HL-60 (cell line): ENCODE results near the gene RYK.
"Not testable (repeated sequence)": the region's sequence is repeated elsewhere in the genome, so short reads cannot be mapped to it uniquely, and the experiment has no call there.

Experiments
- DNase-seq, 2 experiments: peaks; one replicate each; pipeline ENCODE4 v3.0.0-alpha.2; 2010 to 2020; ENCODE audit warnings: low read depth in 1 of 2, low spot score in 1 of 2
- H3K27ac ChIP-seq: fragments of 250-450 bp; sonication (Bioruptor Pico); replicated peaks from 2 replicates; pipeline ENCODE4 v1.5.1; 2020; ENCODE audit warnings: mild to moderate bottlenecking, moderate library complexity
- H3K27me3 ChIP-seq: fragments of 250-450 bp; sonication (Bioruptor Pico); 2 replicates; pipeline ENCODE4 v1.5.1; 2021; ENCODE audit warnings: mild to moderate bottlenecking, moderate library complexity; ENCODE audit not compliant: insufficient read depth, poor library complexity, severe bottlenecking
- H3K4me3 ChIP-seq: replicated peaks from 2 replicates; pipeline ENCODE4 v1.5.1; 2011; ENCODE audit warnings: mild to moderate bottlenecking, control low read depth, low read length; ENCODE audit not compliant: insufficient read depth
- GABPA ChIP-seq: IDR thresholded peaks from 2 replicates; pipeline ENCODE4 v1.6.1; 2012; ENCODE audit warnings: low read depth
- POLR2AphosphoS5 ChIP-seq: IDR thresholded peaks from 2 replicates; pipeline ENCODE4 v1.6.1; 2012; ENCODE audit warnings: low read depth
- SPI1 ChIP-seq: IDR thresholded peaks from 2 replicates; pipeline ENCODE4 v1.6.1; 2012; ENCODE audit warnings: low read depth, mild to moderate bottlenecking, borderline replicate concordance
- TF ChIP-seq, protein P1 (sequence below): IDR thresholded peaks from one replicate; pipeline ENCODE4 v1.5.1; 2011; ENCODE audit warnings: low read length, control low read depth, inconsistent platforms; ENCODE audit not compliant: insufficient read depth
- TF ChIP-seq, protein P2 (sequence below): IDR thresholded peaks from 2 replicates; pipeline ENCODE4 v1.6.1; 2012; ENCODE audit warnings: low read depth; ENCODE audit not compliant: insufficient replicate concordance

RYK gene

DNA sequence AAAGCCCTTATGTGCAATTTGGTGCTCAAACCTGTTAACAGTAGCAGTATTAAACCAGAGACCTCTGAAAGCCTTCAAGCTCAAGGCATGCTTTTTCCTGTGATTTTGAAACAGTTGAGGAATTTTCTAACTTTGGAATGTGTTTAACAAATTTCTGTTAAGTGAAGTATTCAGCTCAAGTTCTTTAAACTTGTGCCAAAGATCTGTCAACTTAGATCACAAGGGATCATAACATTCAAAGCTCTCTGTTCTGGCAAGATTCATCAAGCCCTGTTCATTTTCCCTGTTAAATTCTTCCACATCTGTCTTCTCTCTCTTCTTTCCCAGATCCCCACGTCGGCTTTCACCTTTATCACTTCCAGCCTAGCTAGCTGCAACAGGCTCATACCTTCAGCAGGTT, 28.8 kb upstream of the RYK start:
- no peak for DNase-seq
- TF ChIP-seq GABPA = no peak
- TF ChIP-seq, protein P1, sequence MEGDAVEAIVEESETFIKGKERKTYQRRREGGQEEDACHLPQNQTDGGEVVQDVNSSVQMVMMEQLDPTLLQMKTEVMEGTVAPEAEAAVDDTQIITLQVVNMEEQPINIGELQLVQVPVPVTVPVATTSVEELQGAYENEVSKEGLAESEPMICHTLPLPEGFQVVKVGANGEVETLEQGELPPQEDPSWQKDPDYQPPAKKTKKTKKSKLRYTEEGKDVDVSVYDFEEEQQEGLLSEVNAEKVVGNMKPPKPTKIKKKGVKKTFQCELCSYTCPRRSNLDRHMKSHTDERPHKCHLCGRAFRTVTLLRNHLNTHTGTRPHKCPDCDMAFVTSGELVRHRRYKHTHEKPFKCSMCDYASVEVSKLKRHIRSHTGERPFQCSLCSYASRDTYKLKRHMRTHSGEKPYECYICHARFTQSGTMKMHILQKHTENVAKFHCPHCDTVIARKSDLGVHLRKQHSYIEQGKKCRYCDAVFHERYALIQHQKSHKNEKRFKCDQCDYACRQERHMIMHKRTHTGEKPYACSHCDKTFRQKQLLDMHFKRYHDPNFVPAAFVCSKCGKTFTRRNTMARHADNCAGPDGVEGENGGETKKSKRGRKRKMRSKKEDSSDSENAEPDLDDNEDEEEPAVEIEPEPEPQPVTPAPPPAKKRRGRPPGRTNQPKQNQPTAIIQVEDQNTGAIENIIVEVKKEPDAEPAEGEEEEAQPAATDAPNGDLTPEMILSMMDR = no peak
- no peak for TF ChIP-seq POLR2AphosphoS5
- TF ChIP-seq, protein P2, sequence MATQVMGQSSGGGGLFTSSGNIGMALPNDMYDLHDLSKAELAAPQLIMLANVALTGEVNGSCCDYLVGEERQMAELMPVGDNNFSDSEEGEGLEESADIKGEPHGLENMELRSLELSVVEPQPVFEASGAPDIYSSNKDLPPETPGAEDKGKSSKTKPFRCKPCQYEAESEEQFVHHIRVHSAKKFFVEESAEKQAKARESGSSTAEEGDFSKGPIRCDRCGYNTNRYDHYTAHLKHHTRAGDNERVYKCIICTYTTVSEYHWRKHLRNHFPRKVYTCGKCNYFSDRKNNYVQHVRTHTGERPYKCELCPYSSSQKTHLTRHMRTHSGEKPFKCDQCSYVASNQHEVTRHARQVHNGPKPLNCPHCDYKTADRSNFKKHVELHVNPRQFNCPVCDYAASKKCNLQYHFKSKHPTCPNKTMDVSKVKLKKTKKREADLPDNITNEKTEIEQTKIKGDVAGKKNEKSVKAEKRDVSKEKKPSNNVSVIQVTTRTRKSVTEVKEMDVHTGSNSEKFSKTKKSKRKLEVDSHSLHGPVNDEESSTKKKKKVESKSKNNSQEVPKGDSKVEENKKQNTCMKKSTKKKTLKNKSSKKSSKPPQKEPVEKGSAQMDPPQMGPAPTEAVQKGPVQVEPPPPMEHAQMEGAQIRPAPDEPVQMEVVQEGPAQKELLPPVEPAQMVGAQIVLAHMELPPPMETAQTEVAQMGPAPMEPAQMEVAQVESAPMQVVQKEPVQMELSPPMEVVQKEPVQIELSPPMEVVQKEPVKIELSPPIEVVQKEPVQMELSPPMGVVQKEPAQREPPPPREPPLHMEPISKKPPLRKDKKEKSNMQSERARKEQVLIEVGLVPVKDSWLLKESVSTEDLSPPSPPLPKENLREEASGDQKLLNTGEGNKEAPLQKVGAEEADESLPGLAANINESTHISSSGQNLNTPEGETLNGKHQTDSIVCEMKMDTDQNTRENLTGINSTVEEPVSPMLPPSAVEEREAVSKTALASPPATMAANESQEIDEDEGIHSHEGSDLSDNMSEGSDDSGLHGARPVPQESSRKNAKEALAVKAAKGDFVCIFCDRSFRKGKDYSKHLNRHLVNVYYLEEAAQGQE = no peak
- no peak for TF ChIP-seq SPI1
- Histone ChIP-seq H3K27ac (no peak overlapping the region), H3K4me3 (no peak overlapping the region), H3K27me3 (no peaks in the 10 kb centered on the region)

DNA sequence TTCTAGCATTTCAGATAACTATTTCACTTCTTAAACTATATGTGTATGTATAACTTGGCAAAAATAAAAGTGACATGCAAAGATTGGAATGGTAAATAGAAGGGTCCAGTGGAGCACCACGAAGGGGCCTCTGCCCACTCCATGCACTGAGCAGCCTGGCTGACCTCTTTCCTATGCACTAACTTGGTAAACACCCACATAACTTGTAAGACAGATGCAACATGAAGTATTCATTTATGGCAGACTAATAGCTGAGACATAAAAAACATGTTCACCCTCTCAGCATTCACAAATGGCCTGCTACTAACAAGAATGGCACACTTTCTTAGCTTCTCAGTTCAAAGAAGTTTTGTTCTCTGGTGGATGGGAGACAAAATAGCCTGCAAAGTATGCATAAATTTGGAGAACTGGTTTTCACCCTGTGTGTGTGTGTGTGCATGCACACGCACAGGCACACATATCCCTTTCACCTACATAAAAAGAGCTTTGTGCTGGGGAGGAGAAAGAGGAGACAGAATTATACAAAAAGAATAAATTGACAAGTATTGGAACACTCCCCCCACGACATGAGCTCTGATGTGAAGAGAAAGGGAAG, 26.5 kb upstream of the RYK start:
- TF ChIP-seq SPI1 (no peak), POLR2AphosphoS5 (no peak), GABPA (no peak)
- TF ChIP-seq, protein P1 = no peak
- TF ChIP-seq, protein P2 = no peak
- no peak overlapping the region for H3K27ac ChIP-seq
- DNase-seq = no peak
- H3K27me3 ChIP-seq = no peaks in the 10 kb centered on the region
- no peak overlapping the region for H3K4me3 ChIP-seq

DNA sequence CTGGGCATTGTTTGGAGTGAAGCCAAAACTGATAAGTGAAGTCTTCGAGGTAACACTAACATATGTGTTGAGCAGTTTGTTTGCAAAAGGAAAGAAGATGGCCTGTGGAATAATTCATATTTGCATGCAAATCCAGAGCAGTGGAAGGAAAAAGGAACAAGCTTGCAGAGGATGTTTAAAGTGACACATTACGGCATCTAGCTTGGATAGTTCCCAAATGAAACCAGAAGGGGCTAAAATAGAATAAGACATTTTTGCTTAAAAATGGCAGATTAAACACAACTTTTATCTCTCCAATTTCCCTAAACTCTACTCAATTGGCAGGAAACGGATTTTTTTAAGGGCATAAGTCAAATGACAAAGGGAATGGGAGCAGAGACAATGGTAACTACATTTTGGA, 25.4 kb upstream of the RYK start:
- no peak for DNase-seq
- TF ChIP-seq GABPA = no peak
- TF ChIP-seq SPI1 = no peak
- TF ChIP-seq POLR2AphosphoS5 = no peak
- TF ChIP-seq, protein P2 = no peak
- TF ChIP-seq, protein P1 = no peak
- no peak overlapping the region for H3K4me3 ChIP-seq
- H3K27me3 ChIP-seq = no peaks in the 10 kb centered on the region
- no peak overlapping the region for H3K27ac ChIP-seq

DNA sequence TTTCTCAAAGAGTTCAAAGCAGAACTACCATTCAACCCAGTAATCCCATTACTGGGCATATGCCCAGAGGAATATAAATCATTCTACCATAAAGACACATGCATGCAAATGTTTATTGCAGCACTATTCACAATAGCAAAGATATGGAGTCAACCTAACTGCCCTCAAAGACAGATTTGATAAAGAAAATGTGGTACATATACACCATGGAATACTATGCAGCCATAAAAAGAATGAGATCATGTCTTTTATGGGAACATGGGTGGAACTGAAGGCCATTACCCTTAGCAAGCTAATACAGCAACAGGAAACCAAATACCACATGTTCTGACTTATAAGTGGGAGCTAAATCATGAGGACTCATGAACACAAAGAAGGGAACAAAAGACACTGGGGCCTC, 24.5 kb upstream of the RYK start:
- H3K4me3 ChIP-seq, H3K27me3 ChIP-seq, H3K27ac ChIP-seq, DNase-seq: not testable (repeated sequence)
